ENCODE data around the gene KRT17. TPM values are rescaled to one million over a fixed set of nuclear protein-coding genes. Genes with fewer than 3 reads are reported as not detected.

Gene KRT17
- total and polyA plus RNA-seq, 2 donors (not counting 1 experiment from before 2014, with no cell fraction given), result not detected

DNA sequence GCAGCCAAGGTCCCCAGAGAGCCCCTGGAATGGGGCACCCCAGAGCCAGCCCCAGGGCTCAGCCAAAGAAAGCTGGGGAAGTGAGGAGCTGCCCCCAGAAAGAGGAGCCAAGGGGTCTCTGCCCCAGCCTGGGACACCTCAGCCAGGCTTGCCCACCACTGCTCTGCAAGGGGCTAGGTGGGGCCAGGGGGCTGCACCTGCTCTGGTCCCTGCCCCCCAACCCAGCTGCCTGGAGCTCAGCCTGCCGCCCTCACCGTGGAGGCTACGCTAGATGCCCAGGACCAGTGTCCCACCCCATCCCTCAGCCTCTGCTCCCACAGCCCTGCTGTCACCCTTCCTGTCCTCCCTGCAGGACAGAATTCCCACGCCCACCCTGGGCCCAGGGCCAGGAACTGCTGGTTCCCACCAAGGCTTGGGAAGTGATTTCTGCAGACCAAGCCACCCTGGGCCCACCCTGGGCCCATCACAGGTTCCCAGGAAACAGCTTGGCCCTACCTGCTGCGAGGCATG, 28.1 kb upstream of the KRT17 start:
- Histone ChIP-seq H3K9me3 (ENCODE audit: control extremely low read depth in 1 of 3, control insufficient read depth in 2 of 3, insufficient read depth in 1 of 3, low read length in 2 of 3) (no peaks in the 10 kb centered on the region), H3K4me1 (ENCODE audit: control insufficient read depth in 2 of 2, insufficient read depth in 2 of 2, low read length in 2 of 2) (peaks cover 9 to 18% of the 10 kb centered on the region in 2 donors), H3K4me2 (replicated peaks; ENCODE audit: low read depth, low read length, poor library complexity, severe bottlenecking) (no peak overlapping the region), H3K9ac (ENCODE audit: low read length) (no peak overlapping the region), H3K27ac (ENCODE audit: low read length in 2 of 2) (no peak overlapping the region), H3K4me3 (ENCODE audit: control extremely low read depth in 1 of 5, extremely low read depth in 1 of 5, insufficient read depth in 1 of 5, low read depth in 2 of 5, low read length in 4 of 5) (no peak overlapping the region), H3K79me2 (ENCODE audit: control insufficient read depth, insufficient read depth, low read length) (no peaks in the 10 kb centered on the region), H4K20me1 (ENCODE audit: control insufficient read depth, insufficient read depth, low read length, poor library complexity, severe bottlenecking) (no peaks in the 10 kb centered on the region), H3K27me3 (replicated peaks in 1 of 4; ENCODE audit: control extremely low read depth in 1 of 4, control insufficient read depth in 3 of 4, insufficient read depth in 4 of 4, low read length in 3 of 4) (peaks cover 0 to 3% (median 1%) of the 10 kb centered on the region in 4 experiments), H2AFZ (ENCODE audit: insufficient read depth, low read depth, low read length, poor library complexity, severe bottlenecking) (no peak overlapping the region), H3K36me3 (replicated peaks in 1 of 2; ENCODE audit: control extremely low read depth in 1 of 2, control insufficient read depth in 1 of 2, extremely low read depth in 1 of 2, insufficient read depth in 2 of 2, low read length in 1 of 2) (no peaks in the 10 kb centered on the region)
- TF ChIP-seq, protein P1, sequence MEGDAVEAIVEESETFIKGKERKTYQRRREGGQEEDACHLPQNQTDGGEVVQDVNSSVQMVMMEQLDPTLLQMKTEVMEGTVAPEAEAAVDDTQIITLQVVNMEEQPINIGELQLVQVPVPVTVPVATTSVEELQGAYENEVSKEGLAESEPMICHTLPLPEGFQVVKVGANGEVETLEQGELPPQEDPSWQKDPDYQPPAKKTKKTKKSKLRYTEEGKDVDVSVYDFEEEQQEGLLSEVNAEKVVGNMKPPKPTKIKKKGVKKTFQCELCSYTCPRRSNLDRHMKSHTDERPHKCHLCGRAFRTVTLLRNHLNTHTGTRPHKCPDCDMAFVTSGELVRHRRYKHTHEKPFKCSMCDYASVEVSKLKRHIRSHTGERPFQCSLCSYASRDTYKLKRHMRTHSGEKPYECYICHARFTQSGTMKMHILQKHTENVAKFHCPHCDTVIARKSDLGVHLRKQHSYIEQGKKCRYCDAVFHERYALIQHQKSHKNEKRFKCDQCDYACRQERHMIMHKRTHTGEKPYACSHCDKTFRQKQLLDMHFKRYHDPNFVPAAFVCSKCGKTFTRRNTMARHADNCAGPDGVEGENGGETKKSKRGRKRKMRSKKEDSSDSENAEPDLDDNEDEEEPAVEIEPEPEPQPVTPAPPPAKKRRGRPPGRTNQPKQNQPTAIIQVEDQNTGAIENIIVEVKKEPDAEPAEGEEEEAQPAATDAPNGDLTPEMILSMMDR (IDR thresholded peaks at IDR 0.05), result no peak
- no peak for TF ChIP-seq EZH2 (IDR thresholded peaks at IDR 0.05; ENCODE audit: borderline replicate concordance, insufficient read depth, low read depth, low read length, poor library complexity, severe bottlenecking)
- ChIA-PET CTCF (interaction anchor here (1.8 to 11.9 kb wide), 2 partner anchors 13 to 102 kb away, joined by 6 to 438 read pairs; no protein-coding TSS in a partner anchor), POLR2A (no interaction called here)
- ATAC-seq (ENCODE audit: low read depth) (no peak), DNase-seq (no peak)
- Mint-ChIP-seq H3K4me3 (no peak overlapping the region), H3K27me3 (no peaks in the 10 kb centered on the region), H3K27ac (no peak overlapping the region), H3K9me3 (ENCODE audit: insufficient read depth) (no peaks in the 10 kb centered on the region), H3K4me1 (peaks cover 12% of the 10 kb centered on the region)
- intact Hi-C loops (cut with micrococcal nuclease), result no loop called here
- 83% methylated on average over 5 of the region's 5 CpGs for WGBS (ENCODE audit: insufficient coverage)

DNA sequence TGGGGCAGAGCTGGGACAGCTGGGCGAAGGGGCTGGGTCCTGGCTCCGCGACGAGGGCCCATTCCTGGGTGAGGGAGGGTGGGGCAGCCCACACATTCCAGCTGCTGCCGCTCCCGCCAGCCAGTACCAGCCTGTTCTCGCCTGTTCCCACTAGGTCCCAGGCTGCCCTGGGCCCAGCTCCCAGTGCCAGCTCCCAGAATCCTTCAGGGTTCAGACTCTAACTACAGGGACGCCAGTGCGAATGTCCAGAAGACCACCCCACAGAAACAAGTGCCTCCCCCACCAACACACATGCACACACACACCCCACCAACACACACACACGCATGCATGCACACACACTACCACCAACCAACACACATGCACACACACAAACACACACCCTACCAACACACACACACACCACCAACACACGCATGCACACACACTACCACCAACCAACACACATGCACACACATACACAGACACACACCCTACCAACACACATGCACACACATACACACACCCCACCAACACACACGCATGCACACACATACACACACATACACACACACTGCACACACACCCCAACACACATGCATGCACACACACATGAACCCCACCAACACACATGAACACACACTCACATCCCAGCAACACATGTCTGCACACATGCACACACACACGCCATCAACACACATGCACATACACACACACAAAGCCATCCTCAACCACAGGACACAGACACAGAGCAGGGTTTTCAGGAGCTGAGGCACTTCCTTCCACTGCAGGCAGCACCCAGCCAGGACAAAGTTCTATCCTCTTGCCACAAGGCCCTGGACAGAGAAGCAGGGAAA, 27.5 kb upstream of the KRT17 start:
- Mint-ChIP-seq H3K27me3 (no peaks in the 10 kb centered on the region), H3K9me3 (ENCODE audit: insufficient read depth) (no peaks in the 10 kb centered on the region), H3K4me1 (peaks cover 12% of the 10 kb centered on the region), H3K27ac (no peak overlapping the region), H3K4me3 (no peak overlapping the region)
- ChIA-PET POLR2A (no interaction called here), CTCF (interaction anchor here (1.8 to 11.9 kb wide), 2 partner anchors 13 to 102 kb away, joined by 6 to 438 read pairs; no protein-coding TSS in a partner anchor)
- Histone ChIP-seq H3K36me3 (replicated peaks in 1 of 2; ENCODE audit: control extremely low read depth in 1 of 2, control insufficient read depth in 1 of 2, extremely low read depth in 1 of 2, insufficient read depth in 2 of 2, low read length in 1 of 2) (no peaks in the 10 kb centered on the region), H2AFZ (ENCODE audit: insufficient read depth, low read depth, low read length, poor library complexity, severe bottlenecking) (no peak overlapping the region), H4K20me1 (ENCODE audit: control insufficient read depth, insufficient read depth, low read length, poor library complexity, severe bottlenecking) (no peaks in the 10 kb centered on the region), H3K4me1 (ENCODE audit: control insufficient read depth in 2 of 2, insufficient read depth in 2 of 2, low read length in 2 of 2) (peaks cover 9 to 18% of the 10 kb centered on the region in 2 donors), H3K9me3 (ENCODE audit: control extremely low read depth in 1 of 3, control insufficient read depth in 2 of 3, insufficient read depth in 1 of 3, low read length in 2 of 3) (no peaks in the 10 kb centered on the region), H3K4me2 (replicated peaks; ENCODE audit: low read depth, low read length, poor library complexity, severe bottlenecking) (no peak overlapping the region), H3K27ac (ENCODE audit: low read length in 2 of 2) (no peak overlapping the region), H3K4me3 (ENCODE audit: control extremely low read depth in 1 of 5, extremely low read depth in 1 of 5, insufficient read depth in 1 of 5, low read depth in 2 of 5, low read length in 4 of 5) (no peak overlapping the region), H3K27me3 (replicated peaks in 1 of 4; ENCODE audit: control extremely low read depth in 1 of 4, control insufficient read depth in 3 of 4, insufficient read depth in 4 of 4, low read length in 3 of 4) (peaks cover 0 to 5% (median 1%) of the 10 kb centered on the region in 4 experiments), H3K9ac (ENCODE audit: low read length) (no peak overlapping the region), H3K79me2 (ENCODE audit: control insufficient read depth, insufficient read depth, low read length) (no peaks in the 10 kb centered on the region)
- intact Hi-C loops (cut with micrococcal nuclease), result no loop called here
- DNase-seq, result no peak
- TF ChIP-seq EZH2 (IDR thresholded peaks at IDR 0.05; ENCODE audit: borderline replicate concordance, insufficient read depth, low read depth, low read length, poor library complexity, severe bottlenecking), result no peak
- TF ChIP-seq, protein P1 (IDR thresholded peaks at IDR 0.05), result no peak
- 93% methylated on average over 13 of the region's 13 CpGs for WGBS (ENCODE audit: insufficient coverage)
- no peak for ATAC-seq (ENCODE audit: low read depth)
